ENCODE data around the gene OTULIN.
A peak's percentile ranks its signal among the peaks of the same experiment; 100 is the strongest.

Gene OTULIN

DNA sequence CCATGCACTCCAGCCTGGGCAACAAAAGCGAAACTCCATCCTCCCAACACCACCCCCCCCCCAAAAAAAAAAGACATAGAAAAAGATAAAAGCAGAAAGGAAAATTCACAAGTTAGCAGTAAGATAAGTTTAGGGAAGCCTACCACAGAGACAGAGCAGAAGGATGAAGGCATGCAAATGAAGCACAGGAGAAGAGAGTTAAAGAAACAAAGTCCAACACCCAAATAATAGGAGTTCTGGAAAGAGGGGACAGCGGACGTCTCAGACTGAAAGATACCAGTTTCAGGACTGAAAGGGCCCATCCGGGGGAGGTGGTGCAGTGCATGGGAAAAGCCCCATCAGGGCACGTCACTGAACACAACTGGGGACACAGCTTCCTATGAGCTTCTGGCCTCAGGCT is 54.3 kb downstream of the OTULIN start:
- no peak overlapping the region for H3K18ac ChIP-seq (ENCODE audit: low read length)
- no peak overlapping the region for H4K5ac ChIP-seq (ENCODE audit: low read length)
- no peak overlapping the region for H3K9ac ChIP-seq (ENCODE audit: low read length)
- H4K8ac ChIP-seq (ENCODE audit: low read depth, low read length): no peak overlapping the region
- no peak overlapping the region for H2BK120ac ChIP-seq (ENCODE audit: low read depth, low read length)
- no peaks in the 10 kb centered on the region for H3K4me1 ChIP-seq (ENCODE audit: control insufficient read depth, low read depth, low read length)
- H2BK15ac ChIP-seq (replicated peaks; ENCODE audit: low read depth): no peak overlapping the region
- DNase-seq: no peak
- H2AK5ac ChIP-seq (ENCODE audit: low read length): no peak overlapping the region
- no peak overlapping the region for H3K4ac ChIP-seq (ENCODE audit: low read depth, low read length)
- no CpG with 5 or more reads among the region's 5 CpGs for WGBS (ENCODE audit: extremely low coverage, insufficient coverage, low lambda C conversion rate)
- no peaks in the 10 kb centered on the region for H3K79me2 ChIP-seq (ENCODE audit: control insufficient read depth, insufficient read depth, low read length)
- peaks cover under 1% of the 10 kb centered on the region for H3K36me3 ChIP-seq (ENCODE audit: control insufficient read depth, insufficient read depth, low read length)
- H3K79me1 ChIP-seq (ENCODE audit: low read length): no peaks in the 10 kb centered on the region
- no peak overlapping the region for H3K4me2 ChIP-seq (ENCODE audit: low read length)
- H3K56ac ChIP-seq (ENCODE audit: low read length): no peak overlapping the region
- H2BK5ac ChIP-seq (ENCODE audit: low read length): no peak overlapping the region
- H3K27ac ChIP-seq (ENCODE audit: low read depth, low read length): no peak overlapping the region
- no peak overlapping the region for H3K23ac ChIP-seq (ENCODE audit: low read length)
- no peak overlapping the region for H3K4me3 ChIP-seq (ENCODE audit: low read length)
- H3K27me3 ChIP-seq (ENCODE audit: insufficient read depth, low read length, poor library complexity): no peaks in the 10 kb centered on the region

DNA sequence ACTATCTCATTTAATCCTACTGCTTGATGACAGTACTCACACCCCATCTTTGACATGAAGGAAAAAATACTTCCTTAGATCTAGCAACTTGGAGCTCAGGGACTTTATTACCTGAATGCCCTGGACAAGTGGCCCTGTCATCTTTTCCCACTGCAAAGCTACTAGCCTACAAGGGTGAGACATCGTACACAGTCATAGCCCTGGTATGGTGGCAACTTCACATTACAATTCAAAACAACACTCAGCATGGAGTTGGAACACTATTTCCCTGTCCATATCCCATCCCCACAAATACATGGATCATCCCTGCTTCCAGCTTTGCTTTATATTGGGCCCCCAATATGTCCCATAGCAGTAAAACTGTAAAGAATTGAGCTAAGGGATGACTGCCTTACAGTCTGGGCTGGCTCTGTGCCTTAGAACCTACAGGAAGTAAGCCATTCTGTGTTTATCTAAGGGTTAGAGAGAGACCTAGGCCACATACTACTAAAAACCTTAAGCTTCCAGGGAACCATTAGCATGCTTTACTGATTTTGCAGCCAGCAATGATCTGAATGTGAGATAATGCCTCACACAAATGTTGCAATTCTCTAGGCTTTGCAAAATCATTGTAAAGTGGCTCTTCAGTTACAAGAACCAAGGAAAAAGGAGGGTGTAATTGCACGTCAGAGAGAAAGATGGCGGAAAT is 55.9 kb downstream of the OTULIN start:
- no peak overlapping the region for H3K9ac ChIP-seq (ENCODE audit: low read length)
- H2BK120ac ChIP-seq (ENCODE audit: low read depth, low read length): no peak overlapping the region
- no peak overlapping the region for H3K18ac ChIP-seq (ENCODE audit: low read length)
- H2BK5ac ChIP-seq (ENCODE audit: low read length): no peak overlapping the region
- H4K5ac ChIP-seq (ENCODE audit: low read length): no peak overlapping the region
- DNase-seq: peak; percentile 37
- no peak overlapping the region for H2AK5ac ChIP-seq (ENCODE audit: low read length)
- no peak overlapping the region for H3K4ac ChIP-seq (ENCODE audit: low read depth, low read length)
- H3K79me2 ChIP-seq (ENCODE audit: control insufficient read depth, insufficient read depth, low read length): no peaks in the 10 kb centered on the region
- H3K56ac ChIP-seq (ENCODE audit: low read length): no peak overlapping the region
- no peaks in the 10 kb centered on the region for H3K27me3 ChIP-seq (ENCODE audit: insufficient read depth, low read length, poor library complexity)
- H2BK15ac ChIP-seq (replicated peaks; ENCODE audit: low read depth): no peak overlapping the region
- H4K8ac ChIP-seq (ENCODE audit: low read depth, low read length): no peak overlapping the region
- no peaks in the 10 kb centered on the region for H3K79me1 ChIP-seq (ENCODE audit: low read length)
- H3K4me2 ChIP-seq (ENCODE audit: low read length): no peak overlapping the region
- no peak overlapping the region for H3K4me3 ChIP-seq (ENCODE audit: low read length)
- H3K23ac ChIP-seq (ENCODE audit: low read length): peak overlapping the region; percentile 67
- WGBS (ENCODE audit: extremely low coverage, insufficient coverage, low lambda C conversion rate): no CpG with 5 or more reads among the region's 3 CpGs
- no peaks in the 10 kb centered on the region for H3K36me3 ChIP-seq (ENCODE audit: control insufficient read depth, insufficient read depth, low read length)
- no peaks in the 10 kb centered on the region for H3K4me1 ChIP-seq (ENCODE audit: control insufficient read depth, low read depth, low read length)
- no peak overlapping the region for H3K27ac ChIP-seq (ENCODE audit: low read depth, low read length)

DNA sequence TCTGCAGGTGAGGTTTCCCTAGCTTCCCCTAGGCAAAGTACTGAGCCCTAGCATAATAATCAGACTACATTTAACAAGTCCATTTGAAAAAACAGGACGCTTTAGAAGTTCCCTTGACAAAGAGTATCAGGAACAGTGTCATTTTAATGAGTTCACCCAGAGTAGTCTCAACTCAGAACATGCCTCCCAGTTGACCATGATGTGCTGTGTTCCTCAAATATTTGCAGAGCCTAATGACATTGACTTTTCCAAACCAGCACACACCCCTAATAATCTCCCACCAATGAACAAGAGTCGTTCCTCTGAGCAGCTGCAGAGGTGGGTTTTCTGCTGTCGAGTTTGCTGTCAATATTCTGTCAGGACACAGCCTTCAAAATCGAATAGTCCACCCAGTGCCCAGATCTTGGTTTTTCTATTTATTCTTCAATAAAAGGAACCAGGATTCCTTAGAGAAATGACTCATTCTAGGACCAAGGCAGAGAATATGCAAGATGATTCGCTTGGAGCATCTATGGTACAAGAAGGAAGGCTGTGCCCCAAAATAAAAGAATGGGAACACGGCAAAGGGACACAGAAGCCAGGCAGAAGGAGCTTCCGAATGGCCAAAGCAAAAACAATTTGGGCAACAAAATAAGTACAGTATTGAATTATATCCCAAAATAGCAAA is 57.6 kb downstream of the OTULIN start:
- WGBS (ENCODE audit: extremely low coverage, insufficient coverage, low lambda C conversion rate): no CpG with 5 or more reads among the region's 7 CpGs
- Histone ChIP-seq H2BK15ac (replicated peaks; ENCODE audit: low read depth) (no peak overlapping the region), H3K79me2 (ENCODE audit: control insufficient read depth, insufficient read depth, low read length) (no peaks in the 10 kb centered on the region), H3K4me1 (ENCODE audit: control insufficient read depth, low read depth, low read length) (peaks cover 2% of the 10 kb centered on the region), H3K4me3 (ENCODE audit: low read length) (no peak overlapping the region), H3K27me3 (ENCODE audit: insufficient read depth, low read length, poor library complexity) (no peaks in the 10 kb centered on the region), H3K18ac (ENCODE audit: low read length) (no peak overlapping the region), H3K79me1 (ENCODE audit: low read length) (no peaks in the 10 kb centered on the region), H4K5ac (ENCODE audit: low read length) (no peak overlapping the region), H3K4ac (ENCODE audit: low read depth, low read length) (no peak overlapping the region), H3K36me3 (ENCODE audit: control insufficient read depth, insufficient read depth, low read length) (no peaks in the 10 kb centered on the region), H3K4me2 (ENCODE audit: low read length) (no peak overlapping the region), H2BK120ac (ENCODE audit: low read depth, low read length) (no peak overlapping the region), H3K27ac (ENCODE audit: low read depth, low read length) (no peak overlapping the region), H2AK5ac (ENCODE audit: low read length) (no peak overlapping the region), H3K23ac (ENCODE audit: low read length) (no peak overlapping the region), H3K9ac (ENCODE audit: low read length) (no peak overlapping the region), H2BK5ac (ENCODE audit: low read length) (no peak overlapping the region), H3K56ac (ENCODE audit: low read length) (no peak overlapping the region), H4K8ac (ENCODE audit: low read depth, low read length) (no peak overlapping the region)
- no peak for DNase-seq

DNA sequence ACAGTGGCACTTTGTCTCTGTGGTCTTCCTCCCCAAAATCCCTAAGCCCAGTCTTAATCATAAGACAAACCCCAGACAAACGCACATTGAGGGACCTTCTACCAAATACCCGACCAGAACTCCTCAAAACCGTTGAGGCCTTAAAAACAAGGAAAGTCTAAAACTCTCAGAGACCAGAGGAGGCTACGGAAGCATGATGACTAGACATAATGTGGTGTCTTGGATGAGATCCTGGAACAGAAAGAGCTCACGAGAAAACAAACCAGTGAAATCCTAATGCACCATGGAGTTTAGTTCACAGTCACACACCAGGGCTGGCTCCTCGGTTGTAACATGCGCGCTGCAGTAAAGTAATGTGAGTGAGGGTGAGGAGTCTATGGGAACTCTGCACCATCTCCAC is 58.4 kb downstream of the OTULIN start:
- Histone ChIP-seq H3K27me3 (ENCODE audit: insufficient read depth, low read length, poor library complexity) (no peaks in the 10 kb centered on the region), H3K4ac (ENCODE audit: low read depth, low read length) (no peak overlapping the region), H3K4me1 (ENCODE audit: control insufficient read depth, low read depth, low read length) (peaks cover 6% of the 10 kb centered on the region), H3K18ac (ENCODE audit: low read length) (no peak overlapping the region), H2BK120ac (ENCODE audit: low read depth, low read length) (no peak overlapping the region), H3K4me3 (ENCODE audit: low read length) (no peak overlapping the region), H3K36me3 (ENCODE audit: control insufficient read depth, insufficient read depth, low read length) (no peaks in the 10 kb centered on the region), H3K27ac (ENCODE audit: low read depth, low read length) (no peak overlapping the region), H2AK5ac (ENCODE audit: low read length) (no peak overlapping the region), H2BK15ac (replicated peaks; ENCODE audit: low read depth) (no peak overlapping the region), H2BK5ac (ENCODE audit: low read length) (no peak overlapping the region), H3K9ac (ENCODE audit: low read length) (no peak overlapping the region), H3K4me2 (ENCODE audit: low read length) (no peak overlapping the region), H3K79me1 (ENCODE audit: low read length) (no peaks in the 10 kb centered on the region), H4K8ac (ENCODE audit: low read depth, low read length) (no peak overlapping the region), H3K79me2 (ENCODE audit: control insufficient read depth, insufficient read depth, low read length) (no peaks in the 10 kb centered on the region), H4K5ac (ENCODE audit: low read length) (no peak overlapping the region), H3K56ac (ENCODE audit: low read length) (no peak overlapping the region), H3K23ac (ENCODE audit: low read length) (no peak overlapping the region)
- WGBS (ENCODE audit: extremely low coverage, insufficient coverage, low lambda C conversion rate): no CpG with 5 or more reads among the region's 8 CpGs
- DNase-seq: no peak

DNA sequence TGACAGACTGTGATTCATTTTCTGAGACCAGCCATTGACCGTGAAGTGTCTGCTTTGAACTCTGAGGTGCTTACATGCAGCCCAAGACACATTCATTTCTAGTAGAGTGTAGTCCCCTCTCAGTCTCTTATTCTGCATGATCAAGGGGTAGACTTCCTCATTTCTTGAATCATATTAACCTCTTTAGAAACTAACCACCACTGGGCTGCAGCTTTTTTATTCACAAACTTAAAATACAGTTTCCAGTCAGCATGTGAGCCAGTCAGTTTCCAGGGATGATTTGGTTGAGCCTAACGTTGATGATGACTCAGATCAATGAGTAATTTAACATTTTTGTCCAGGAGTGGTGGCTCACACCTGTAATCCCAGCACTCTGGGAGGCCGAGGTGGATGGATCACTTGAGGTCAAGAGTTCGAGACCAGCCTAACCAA is 59.2 kb downstream of the OTULIN start:
- Histone ChIP-seq H4K5ac (ENCODE audit: low read length) (no peak overlapping the region), H3K27ac (ENCODE audit: low read depth, low read length) (no peak overlapping the region), H3K4me3 (ENCODE audit: low read length) (no peak overlapping the region), H2AK5ac (ENCODE audit: low read length) (no peak overlapping the region), H3K79me1 (ENCODE audit: low read length) (no peaks in the 10 kb centered on the region), H2BK5ac (ENCODE audit: low read length) (no peak overlapping the region), H4K8ac (ENCODE audit: low read depth, low read length) (no peak overlapping the region), H3K9ac (ENCODE audit: low read length) (no peak overlapping the region), H3K4me1 (ENCODE audit: control insufficient read depth, low read depth, low read length) (peaks cover 12% of the 10 kb centered on the region), H2BK120ac (ENCODE audit: low read depth, low read length) (no peak overlapping the region), H3K4me2 (ENCODE audit: low read length) (no peak overlapping the region), H3K27me3 (ENCODE audit: insufficient read depth, low read length, poor library complexity) (no peaks in the 10 kb centered on the region), H3K23ac (ENCODE audit: low read length) (no peak overlapping the region), H3K79me2 (ENCODE audit: control insufficient read depth, insufficient read depth, low read length) (no peaks in the 10 kb centered on the region), H2BK15ac (replicated peaks; ENCODE audit: low read depth) (no peak overlapping the region), H3K36me3 (ENCODE audit: control insufficient read depth, insufficient read depth, low read length) (no peaks in the 10 kb centered on the region), H3K56ac (ENCODE audit: low read length) (no peak overlapping the region), H3K4ac (ENCODE audit: low read depth, low read length) (no peak overlapping the region), H3K18ac (ENCODE audit: low read length) (no peak overlapping the region)
- DNase-seq: no peak
- no CpG with 5 or more reads among the region's 4 CpGs for WGBS (ENCODE audit: extremely low coverage, insufficient coverage, low lambda C conversion rate)
